H9 (cell line): Measurements from ENCODE around the gene AKAP7. TPM values are rescaled to one million over a fixed set of nuclear protein-coding genes. Genes with fewer than 3 reads are reported as not detected.

Source experiments
- DNase-seq: peaks from one replicate; pipeline ENCODE4 v3.0.0-alpha.2; 2017
- H2AFZ ChIP-seq: one replicate; pipeline ENCODE4 v1.6.1; 2013; ENCODE audit warnings: mild to moderate bottlenecking, low read length, control low read depth, moderate library complexity
- H2AK5ac ChIP-seq: 2 replicates; pipeline ENCODE4 v1.6.1; 2013; ENCODE audit warnings: low read length, control low read depth, mixed read lengths; ENCODE audit not compliant: insufficient read length
- H2BK120ac ChIP-seq: one replicate; pipeline ENCODE4 v1.6.1; 2013; ENCODE audit warnings: low read depth, mild to moderate bottlenecking, low read length, control low read depth, inconsistent platforms; ENCODE audit not compliant: poor library complexity, severe bottlenecking
- H2BK12ac ChIP-seq: 2 replicates; pipeline ENCODE4 v1.6.1; 2013; ENCODE audit warnings: low read length, control low read depth, mixed read lengths, low read depth; ENCODE audit not compliant: insufficient read length
- H2BK15ac ChIP-seq: 2 replicates; pipeline ENCODE4 v1.6.1; 2013; ENCODE audit warnings: low read depth, low read length, control low read depth
- H2BK20ac ChIP-seq: one replicate; pipeline ENCODE4 v1.6.1; 2013; ENCODE audit warnings: low read depth, mild to moderate bottlenecking, low read length, control low read depth, inconsistent platforms; ENCODE audit not compliant: poor library complexity, severe bottlenecking
- H2BK5ac ChIP-seq: 2 replicates; pipeline ENCODE4 v1.6.1; 2013; ENCODE audit warnings: low read length, control low read depth, mixed read lengths; ENCODE audit not compliant: insufficient read length
- H3K14ac ChIP-seq: 2 replicates; pipeline ENCODE4 v1.6.1; 2013; ENCODE audit warnings: low read length, control low read depth; ENCODE audit not compliant: insufficient read depth
- H3K18ac ChIP-seq: 2 replicates; pipeline ENCODE4 v1.6.1; 2013; ENCODE audit warnings: low read depth, mild to moderate bottlenecking, mixed read lengths, low read length, control low read depth; ENCODE audit not compliant: insufficient read length
- H3K23ac ChIP-seq: 2 replicates; pipeline ENCODE4 v1.6.1; 2013; ENCODE audit warnings: low read length, control low read depth, mixed read lengths, low read depth; ENCODE audit not compliant: insufficient read length
- H3K23me2 ChIP-seq: 2 replicates; pipeline ENCODE4 v1.6.1; 2013; ENCODE audit warnings: low read depth, mild to moderate bottlenecking, mixed read lengths, low read length, control low read depth; ENCODE audit not compliant: insufficient read length, poor library complexity, severe bottlenecking
- H3K27ac ChIP-seq: 2 replicates; pipeline ENCODE4 v1.5.1; 2013; ENCODE audit warnings: low read length, control low read depth, mixed read lengths, low read depth; ENCODE audit not compliant: insufficient read length
- H3K27me3 ChIP-seq: 2 replicates; pipeline ENCODE4 v1.6.1; 2013; ENCODE audit warnings: low read length, control low read depth, inconsistent platforms; ENCODE audit not compliant: insufficient read depth
- H3K4ac ChIP-seq: 2 replicates; pipeline ENCODE4 v1.6.1; 2013; ENCODE audit warnings: low read depth, mild to moderate bottlenecking, control low read depth, inconsistent platforms, low read length, moderate library complexity
- H3K4me1 ChIP-seq: 2 replicates; pipeline ENCODE4 v1.6.1; 2013; ENCODE audit warnings: low read length, control low read depth, inconsistent platforms; ENCODE audit not compliant: insufficient read depth
- H3K4me2 ChIP-seq: 2 replicates; pipeline ENCODE4 v1.6.1; 2013; ENCODE audit warnings: low read length, control low read depth, mixed read lengths; ENCODE audit not compliant: insufficient read length, insufficient read depth
- H3K56ac ChIP-seq: 2 replicates; pipeline ENCODE4 v1.6.1; 2013; ENCODE audit warnings: low read depth, mild to moderate bottlenecking, mixed read lengths, low read length, control low read depth; ENCODE audit not compliant: insufficient read length
- H3K79me1 ChIP-seq: 2 replicates; pipeline ENCODE4 v1.6.1; 2013; ENCODE audit warnings: low read depth, mild to moderate bottlenecking, moderate library complexity, low read length, control low read depth, inconsistent platforms; ENCODE audit not compliant: insufficient read depth, poor library complexity, severe bottlenecking
- H3K79me2 ChIP-seq: 2 replicates; pipeline ENCODE4 v1.6.1; 2013; ENCODE audit warnings: low read length, control low read depth, inconsistent platforms; ENCODE audit not compliant: insufficient read depth
- H3K9ac ChIP-seq: 2 replicates; pipeline ENCODE4 v1.6.1; 2013; ENCODE audit warnings: low read length, control low read depth, mixed read lengths; ENCODE audit not compliant: insufficient read length; ENCODE audit errors: extremely low read depth
- H3K9me3 ChIP-seq: one replicate; pipeline ENCODE4 v1.6.1; 2013; ENCODE audit warnings: low read depth, low read length, inconsistent platforms; ENCODE audit not compliant: control insufficient read depth
- H3T11ph ChIP-seq: one replicate; pipeline ENCODE4 v1.6.1; 2013; ENCODE audit warnings: mild to moderate bottlenecking, low read length, control low read depth, inconsistent platforms
- H4K20me1 ChIP-seq: one replicate; pipeline ENCODE4 v1.6.1; 2013; ENCODE audit not compliant: control insufficient read depth, insufficient read length, insufficient read depth
- H4K5ac ChIP-seq: 2 replicates; pipeline ENCODE4 v1.6.1; 2013; ENCODE audit warnings: low read depth, mild to moderate bottlenecking, mixed read lengths, low read length, control low read depth; ENCODE audit not compliant: insufficient read length
- H4K8ac ChIP-seq: replicated peaks from 2 replicates; pipeline ENCODE4 v1.6.1; 2013; ENCODE audit warnings: low read length, control low read depth, mixed read lengths, low read depth; ENCODE audit not compliant: insufficient read length
- H4K91ac ChIP-seq: 2 replicates; pipeline ENCODE4 v1.6.1; 2013; ENCODE audit warnings: low read depth, mild to moderate bottlenecking, moderate library complexity, mixed read lengths, low read length, control low read depth; ENCODE audit not compliant: insufficient read length
- H3K27ac Mint-ChIP-seq, 3 experiments: 2 replicates in 2 of 3; 3 replicates in 1 of 3; pipeline ENCODE4 v1.8.0; 2020 to 2021; ENCODE audit warnings: mixed read lengths in 3 of 3, mild to moderate bottlenecking in 1 of 3, moderate library complexity in 1 of 3
- H3K27me3 Mint-ChIP-seq: 2 replicates; pipeline ENCODE4 v1.8.0; 2021; ENCODE audit warnings: low read depth, mild to moderate bottlenecking, moderate library complexity, mixed read lengths
- H3K36me3 Mint-ChIP-seq, 3 experiments: 2 replicates in 2 of 3; 3 replicates in 1 of 3; pipeline ENCODE4 v1.8.0; 2020 to 2021; ENCODE audit warnings: low read depth in 3 of 3, mixed read lengths in 3 of 3; ENCODE audit not compliant: insufficient read depth in 1 of 3
- H3K4me1 Mint-ChIP-seq, 2 experiments: 2 replicates each; pipeline ENCODE4 v1.8.0; 2020; ENCODE audit warnings: mixed read lengths in 2 of 2
- H3K4me3 Mint-ChIP-seq, 2 experiments: 2 replicates in 1 of 2; 3 replicates in 1 of 2; pipeline ENCODE4 v1.8.0; 2020 to 2021; ENCODE audit warnings: mild to moderate bottlenecking in 2 of 2, mixed read lengths in 2 of 2, moderate library complexity in 1 of 2
- H3K9me3 Mint-ChIP-seq, 2 experiments: 2 replicates in 1 of 2; 3 replicates in 1 of 2; pipeline ENCODE4 v1.8.0; 2020; ENCODE audit warnings: mild to moderate bottlenecking in 2 of 2, mixed read lengths in 2 of 2, moderate library complexity in 1 of 2
- CTCF ChIP-seq: fragments of 200-600 bp; sonication (generic); conservative IDR thresholded peaks from 3 replicates; pipeline ENCODE4 v1.8.0; 2021; ENCODE audit warnings: antibody characterized with exemption, mild to moderate bottlenecking
- WGBS: extraction: QIAGEN DNeasy Blood & Tissue Kit; methylation state at CpG from one replicate; pipeline ENCODE4 v1.1.7; 2013; ENCODE audit warnings: missing lambda C conversion rate, low lambda C conversion rate, mixed read lengths; ENCODE audit not compliant: insufficient read length; ENCODE audit errors: extremely low coverage; 5-methylcytosine and 5-hydroxymethylcytosine counted together
- total RNA-seq: library from RNA; stranded (reverse); gene quantifications from 2 replicates; pipeline ENCODE4 v1.2.1, GENCODE V29; 2021

Gene AKAP7
- total RNA-seq, 1 experiment from 2014 or later: 9.8 TPM

- Histone ChIP-seq H2BK120ac (no peak overlapping the region), H3K4me1 (peaks cover under 1% of the 10 kb centered on the region; the same call in 1 of the 2 replicates), H4K8ac (no peak overlapping the region), H3K9ac (no peak overlapping the region), H3K27ac (no peak overlapping the region), H3K4ac (no peak overlapping the region), H3K79me1 (no peaks in the 10 kb centered on the region), H3T11ph (no peak overlapping the region), H4K91ac (no peak overlapping the region), H3K14ac (no peak overlapping the region), H4K5ac (no peak overlapping the region), H2BK12ac (no peak overlapping the region), H3K4me2 (no peak overlapping the region), H2BK5ac (no peak overlapping the region), H3K9me3 (no peaks in the 10 kb centered on the region), H3K56ac (no peak overlapping the region), H2AK5ac (no peak overlapping the region), H3K79me2 (no peaks in the 10 kb centered on the region), H2BK20ac (no peak overlapping the region), H2AFZ (no peak overlapping the region), H4K20me1 (no peaks in the 10 kb centered on the region), H3K27me3 (no peaks in the 10 kb centered on the region), H3K23me2 (no peaks in the 10 kb centered on the region), H3K18ac (no peak overlapping the region), H3K23ac (no peak overlapping the region), H2BK15ac (no peak overlapping the region)
- no CpG with 5 or more reads among the region's 6 CpGs for WGBS
- Mint-ChIP-seq H3K9me3 (no peaks in the 10 kb centered on the region), H3K36me3 (peaks cover 0 to 3% (median 0%) of the 10 kb centered on the region in 3 experiments; a peak in 1 of 7 replicates), H3K4me1 (peaks cover 6 to 14% of the 10 kb centered on the region in 2 experiments), H3K27ac (0 out of 7 replicates have a peak overlapping the region, but pooled peaks of 1 of the 3 experiments have one; percentile 31), H3K27me3 (no peaks in the 10 kb centered on the region; the same call in 1 of the 2 replicates), H3K4me3 (no peak overlapping the region)
- no peak for TF ChIP-seq CTCF
- DNase-seq: no peak
Observed at GRCh38 chr6:131177996-131178395, 42.7 kb downstream of the AKAP7 start.
